Stimulated activated naive CD8-positive, alpha-beta T cell treated with anti-CD3 and anti-CD28 coated beads, Interleukin-15, Interleukin-2, amounts not matched to agents 100 ng/mL and 50 ng/mL, for 24 hours (primary cell): ENCODE measurements around the gene IFT57.
"Not testable (repeated sequence)": the region's sequence is repeated elsewhere in the genome, so short reads cannot be mapped to it uniquely, and the experiment has no call there.

ENCODE experiments used
- H3K27ac Mint-ChIP-seq: one replicate; pipeline ENCODE4 v1.8.0; 2021; ENCODE audit warnings: mild to moderate bottlenecking, mixed read lengths
- H3K27me3 Mint-ChIP-seq: one replicate; pipeline ENCODE4 v1.8.0; 2021; ENCODE audit warnings: mixed read lengths
- H3K36me3 Mint-ChIP-seq: one replicate; pipeline ENCODE4 v1.8.0; 2021; ENCODE audit warnings: low read depth, mixed read lengths
- H3K4me1 Mint-ChIP-seq: one replicate; pipeline ENCODE4 v1.8.0; 2021; ENCODE audit warnings: low read depth, mixed read lengths
- H3K4me3 Mint-ChIP-seq: one replicate; pipeline ENCODE4 v1.8.0; 2021; ENCODE audit warnings: mild to moderate bottlenecking, mixed read lengths
- H3K9me3 Mint-ChIP-seq: one replicate; pipeline ENCODE4 v1.8.0; 2021; ENCODE audit warnings: mixed read lengths

The IFT57 gene

GRCh38 chr3:108221911-108222852 is at the start of gene IFT57:
TSS of gene IFT57 (minus strand) at chr3:108222424. CDS start at chr3:108222322, 102 bp downstream.
- peak within 1 kb of the TSS; percentile 99 for H3K27ac Mint-ChIP-seq
- H3K36me3 Mint-ChIP-seq = peaks cover under 1% of the 10 kb centered on the region
- H3K4me1 Mint-ChIP-seq = peaks cover 56% of the 10 kb centered on the region
- H3K9me3 Mint-ChIP-seq = no peaks in the 10 kb centered on the region
- no peaks in the 10 kb centered on the region for H3K27me3 Mint-ChIP-seq
- peak within 1 kb of the TSS; percentile 100 for H3K4me3 Mint-ChIP-seq

- H3K27me3 Mint-ChIP-seq = no peaks in the 10 kb centered on the region
- H3K36me3 Mint-ChIP-seq = no peaks in the 10 kb centered on the region
- H3K4me1 Mint-ChIP-seq = no peaks in the 10 kb centered on the region
- H3K4me3 Mint-ChIP-seq = no peak overlapping the region
- no peak overlapping the region for H3K27ac Mint-ChIP-seq
- peaks cover 14% of the 10 kb centered on the region for H3K9me3 Mint-ChIP-seq
These were observed 49.4 kb upstream of the IFT57 start for GRCh38 chr3:108271626-108272025.

GRCh38 chr3:108268235-108268634 is 46.0 kb upstream of the IFT57 start:
- peaks cover 17% of the 10 kb centered on the region for H3K9me3 Mint-ChIP-seq
- not testable (repeated sequence) for H3K27ac Mint-ChIP-seq, H3K36me3 Mint-ChIP-seq, H3K4me1 Mint-ChIP-seq, H3K4me3 Mint-ChIP-seq, H3K27me3 Mint-ChIP-seq

GRCh38 chr3:108264534-108265298 is 42.5 kb upstream of the IFT57 start:
- H3K27me3 Mint-ChIP-seq = not testable (repeated sequence)

GRCh38 chr3:108255131-108255530 is 32.9 kb upstream of the IFT57 start:
- Mint-ChIP-seq H3K27me3 (no peaks in the 10 kb centered on the region), H3K27ac (no peak overlapping the region), H3K4me1 (no peaks in the 10 kb centered on the region), H3K9me3 (no peaks in the 10 kb centered on the region), H3K36me3 (no peaks in the 10 kb centered on the region), H3K4me3 (no peak overlapping the region)

More at GRCh38 chr3:108264534-108265298, 42.5 kb upstream of the IFT57 start:
- not testable (repeated sequence) for H3K36me3 Mint-ChIP-seq, H3K4me3 Mint-ChIP-seq, H3K27ac Mint-ChIP-seq, H3K4me1 Mint-ChIP-seq
- peaks cover 17% of the 10 kb centered on the region for H3K9me3 Mint-ChIP-seq

- H3K4me1 Mint-ChIP-seq = no peaks in the 10 kb centered on the region
- no peaks in the 10 kb centered on the region for H3K27me3 Mint-ChIP-seq
- H3K36me3 Mint-ChIP-seq = no peaks in the 10 kb centered on the region
- H3K4me3 Mint-ChIP-seq = no peak overlapping the region
- H3K9me3 Mint-ChIP-seq = no peaks in the 10 kb centered on the region
- no peak overlapping the region for H3K27ac Mint-ChIP-seq
These were observed 29.6 kb upstream of the IFT57 start for GRCh38 chr3:108251844-108252243.

GRCh38 chr3:108251265-108251664 is 29.0 kb upstream of the IFT57 start:
- H3K4me1 Mint-ChIP-seq = peaks cover 4% of the 10 kb centered on the region
- H3K9me3 Mint-ChIP-seq = no peaks in the 10 kb centered on the region
- no peaks in the 10 kb centered on the region for H3K27me3 Mint-ChIP-seq
- H3K4me3 Mint-ChIP-seq = no peak overlapping the region
- H3K36me3 Mint-ChIP-seq = no peaks in the 10 kb centered on the region
- H3K27ac Mint-ChIP-seq = no peak overlapping the region

- no peaks in the 10 kb centered on the region for H3K36me3 Mint-ChIP-seq
- H3K9me3 Mint-ChIP-seq = no peaks in the 10 kb centered on the region
- H3K27me3 Mint-ChIP-seq = no peaks in the 10 kb centered on the region
- no peak overlapping the region for H3K27ac Mint-ChIP-seq
- H3K4me1 Mint-ChIP-seq = peaks cover 5% of the 10 kb centered on the region
- H3K4me3 Mint-ChIP-seq = no peak overlapping the region
These were observed 28.4 kb upstream of the IFT57 start for GRCh38 chr3:108250626-108251025.

GRCh38 chr3:108243243-108243642 is 21.0 kb upstream of the IFT57 start:
- Mint-ChIP-seq H3K4me1 (peaks cover 9% of the 10 kb centered on the region), H3K27me3 (no peaks in the 10 kb centered on the region), H3K4me3 (no peak overlapping the region), H3K9me3 (peaks cover 8% of the 10 kb centered on the region), H3K27ac (no peak overlapping the region), H3K36me3 (peaks cover 6% of the 10 kb centered on the region)

- H3K9me3 Mint-ChIP-seq = peaks cover 8% of the 10 kb centered on the region
- H3K4me1 Mint-ChIP-seq = peaks cover 9% of the 10 kb centered on the region
- peaks cover 6% of the 10 kb centered on the region for H3K36me3 Mint-ChIP-seq
- no peak overlapping the region for H3K27ac Mint-ChIP-seq
- H3K4me3 Mint-ChIP-seq = no peak overlapping the region
- no peaks in the 10 kb centered on the region for H3K27me3 Mint-ChIP-seq
These were observed 20.6 kb upstream of the IFT57 start for GRCh38 chr3:108242776-108243175.

- Mint-ChIP-seq H3K27me3 (no peaks in the 10 kb centered on the region), H3K27ac (no peak overlapping the region), H3K36me3 (peaks cover 6% of the 10 kb centered on the region), H3K4me3 (no peak overlapping the region), H3K9me3 (peaks cover 8% of the 10 kb centered on the region), H3K4me1 (peaks cover 9% of the 10 kb centered on the region)
These were observed 19.5 kb upstream of the IFT57 start for GRCh38 chr3:108241721-108242120.

GRCh38 chr3:108241146-108241545 is 18.9 kb upstream of the IFT57 start:
- no peak overlapping the region for H3K4me3 Mint-ChIP-seq
- peaks cover 6% of the 10 kb centered on the region for H3K36me3 Mint-ChIP-seq
- no peak overlapping the region for H3K27ac Mint-ChIP-seq
- H3K27me3 Mint-ChIP-seq = no peaks in the 10 kb centered on the region
- H3K4me1 Mint-ChIP-seq = peaks cover 4% of the 10 kb centered on the region
- peaks cover 8% of the 10 kb centered on the region for H3K9me3 Mint-ChIP-seq

GRCh38 chr3:108239082-108239481 is 16.9 kb upstream of the IFT57 start:
- H3K36me3 Mint-ChIP-seq = peaks cover 3% of the 10 kb centered on the region
- H3K4me3 Mint-ChIP-seq = no peak overlapping the region
- no peaks in the 10 kb centered on the region for H3K27me3 Mint-ChIP-seq
- peaks cover 1% of the 10 kb centered on the region for H3K4me1 Mint-ChIP-seq
- H3K27ac Mint-ChIP-seq = no peak overlapping the region
- H3K9me3 Mint-ChIP-seq = peaks cover 4% of the 10 kb centered on the region

- no peaks in the 10 kb centered on the region for H3K4me1 Mint-ChIP-seq
- no peaks in the 10 kb centered on the region for H3K9me3 Mint-ChIP-seq
- no peaks in the 10 kb centered on the region for H3K27me3 Mint-ChIP-seq
- no peak overlapping the region for H3K27ac Mint-ChIP-seq
- no peaks in the 10 kb centered on the region for H3K36me3 Mint-ChIP-seq
- no peak overlapping the region for H3K4me3 Mint-ChIP-seq
These were observed 13.1 kb upstream of the IFT57 start for GRCh38 chr3:108235290-108235689.

GRCh38 chr3:108234387-108234957 is 12.2 kb upstream of the IFT57 start:
- H3K36me3 Mint-ChIP-seq = no peaks in the 10 kb centered on the region
- no peak overlapping the region for H3K4me3 Mint-ChIP-seq
- no peaks in the 10 kb centered on the region for H3K9me3 Mint-ChIP-seq
- H3K4me1 Mint-ChIP-seq = no peaks in the 10 kb centered on the region
- no peak overlapping the region for H3K27ac Mint-ChIP-seq
- no peaks in the 10 kb centered on the region for H3K27me3 Mint-ChIP-seq
